ENCODE data around the gene NDOR1. TPM values are rescaled to one million over a fixed set of nuclear protein-coding genes. Genes with fewer than 3 reads are reported as not detected.
A peak's percentile ranks its signal among the peaks of the same experiment; 100 is the strongest.

Gene NDOR1
- total RNA-seq, 4 donors from 2014 or later = 14.3 to 47.5 (median 22.0) TPM

GRCh38 chr9:137225699-137226331 is 20.3 kb downstream of the NDOR1 start:
- in situ Hi-C loops (cut with MboI; ENCODE audit: low pct_ligation_motif_present in 1 of 4, low pct_unique_long_range_greater_than_20kb in 1 of 4, low sequenced_read_pairs in 3 of 4) = loop anchor here in 1 of 4 donors (10.0 kb wide), 1 partner anchor 101 kb away; no protein-coding TSS in a partner anchor
- WGBS, 2 donors (ENCODE audit: low coverage in 1 of 2) = 85% methylated on average over 14 of the region's 21 CpGs; no CpG with 5 or more reads in 1 of the 2 donors
- no peak overlapping the region for H3K27ac ChIP-seq
- peaks cover 18 to 54% (median 38%) of the 10 kb centered on the region in 4 donors for H3K4me1 ChIP-seq
- no peaks in the 10 kb centered on the region for H3K9me3 ChIP-seq
- TF ChIP-seq POLR2AphosphoS5 (IDR thresholded peaks at IDR 0.05) (no peak), EP300 (IDR thresholded peaks at IDR 0.05; ENCODE audit: low read depth) (no peak), POLR2A (IDR thresholded peaks at IDR 0.05) (no peak)
- TF ChIP-seq, protein P1, sequence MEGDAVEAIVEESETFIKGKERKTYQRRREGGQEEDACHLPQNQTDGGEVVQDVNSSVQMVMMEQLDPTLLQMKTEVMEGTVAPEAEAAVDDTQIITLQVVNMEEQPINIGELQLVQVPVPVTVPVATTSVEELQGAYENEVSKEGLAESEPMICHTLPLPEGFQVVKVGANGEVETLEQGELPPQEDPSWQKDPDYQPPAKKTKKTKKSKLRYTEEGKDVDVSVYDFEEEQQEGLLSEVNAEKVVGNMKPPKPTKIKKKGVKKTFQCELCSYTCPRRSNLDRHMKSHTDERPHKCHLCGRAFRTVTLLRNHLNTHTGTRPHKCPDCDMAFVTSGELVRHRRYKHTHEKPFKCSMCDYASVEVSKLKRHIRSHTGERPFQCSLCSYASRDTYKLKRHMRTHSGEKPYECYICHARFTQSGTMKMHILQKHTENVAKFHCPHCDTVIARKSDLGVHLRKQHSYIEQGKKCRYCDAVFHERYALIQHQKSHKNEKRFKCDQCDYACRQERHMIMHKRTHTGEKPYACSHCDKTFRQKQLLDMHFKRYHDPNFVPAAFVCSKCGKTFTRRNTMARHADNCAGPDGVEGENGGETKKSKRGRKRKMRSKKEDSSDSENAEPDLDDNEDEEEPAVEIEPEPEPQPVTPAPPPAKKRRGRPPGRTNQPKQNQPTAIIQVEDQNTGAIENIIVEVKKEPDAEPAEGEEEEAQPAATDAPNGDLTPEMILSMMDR (IDR thresholded peaks at IDR 0.05) = no peak
- no peak overlapping the region for H3K4me3 ChIP-seq
- intact Hi-C loops (cut with DNase I; ENCODE audit: low total_unique reads) = loop anchor here (5.0 kb wide), 1 partner anchor 99 kb away; no protein-coding TSS in a partner anchor
- no peak for DNase-seq
- no peaks in the 10 kb centered on the region for H3K36me3 ChIP-seq
- peaks cover 29% of the 10 kb centered on the region for H3K27me3 ChIP-seq

GRCh38 chr9:137226338-137227053 is 21.0 kb downstream of the NDOR1 start:
- no peaks in the 10 kb centered on the region for H3K36me3 ChIP-seq
- H3K27ac ChIP-seq = no peak overlapping the region
- H3K4me3 ChIP-seq = no peak overlapping the region
- H3K9me3 ChIP-seq = no peaks in the 10 kb centered on the region
- H3K4me1 ChIP-seq = peaks cover 14 to 52% (median 36%) of the 10 kb centered on the region in 4 donors
- TF ChIP-seq, protein P1 (IDR thresholded peaks at IDR 0.05) = no peak
- no peak for TF ChIP-seq POLR2AphosphoS5 (IDR thresholded peaks at IDR 0.05)
- TF ChIP-seq EP300 (IDR thresholded peaks at IDR 0.05; ENCODE audit: low read depth) = no peak
- no peak for TF ChIP-seq POLR2A (IDR thresholded peaks at IDR 0.05)
- H3K27me3 ChIP-seq = peaks cover 36% of the 10 kb centered on the region
- WGBS, 2 donors (ENCODE audit: low coverage in 1 of 2) = 70% methylated on average over 13 of the region's 18 CpGs; no CpG with 5 or more reads in 1 of the 2 donors
- no peak for DNase-seq
- in situ Hi-C loops (cut with MboI; ENCODE audit: low pct_ligation_motif_present in 1 of 4, low pct_unique_long_range_greater_than_20kb in 1 of 4, low sequenced_read_pairs in 3 of 4) = loop anchor here in 1 of 4 donors (10.0 kb wide), 1 partner anchor 102 kb away; no protein-coding TSS in a partner anchor
- intact Hi-C loops (cut with DNase I; ENCODE audit: low total_unique reads) = loop anchor here (5.0 kb wide), 1 partner anchor 99 kb away; no protein-coding TSS in a partner anchor

GRCh38 chr9:137227054-137227852 is 21.8 kb downstream of the NDOR1 start, which contains the start of gene RNF224:
Gene RNF224 (plus strand): TSS chr9:137227502. CDS start chr9:137228336, 834 bp downstream.
- in situ Hi-C loops (cut with MboI; ENCODE audit: low pct_ligation_motif_present in 1 of 4, low pct_unique_long_range_greater_than_20kb in 1 of 4, low sequenced_read_pairs in 3 of 4) (loop anchor here in 1 of 4 donors (10.0 kb wide), 1 partner anchor 102 kb away; no protein-coding TSS in a partner anchor), intact Hi-C loops (cut with DNase I; ENCODE audit: low total_unique reads) (loop anchor here (5.0 kb wide), 1 partner anchor 100 kb away; no protein-coding TSS in a partner anchor)
- Histone ChIP-seq H3K4me3 (no peak within 1 kb of the TSS), H3K27ac (no peak within 1 kb of the TSS), H3K9me3 (no peaks in the 10 kb centered on the region), H3K27me3 (peaks cover 43% of the 10 kb centered on the region), H3K36me3 (no peaks in the 10 kb centered on the region), H3K4me1 (peaks cover 13 to 47% (median 34%) of the 10 kb centered on the region in 4 donors)
- peak; percentile 88 for DNase-seq
- WGBS, 2 donors (ENCODE audit: low coverage in 1 of 2) = 33% methylated on average over 25 of the region's 25 CpGs; no CpG with 5 or more reads in 1 of the 2 donors
- TF ChIP-seq, protein P1 (IDR thresholded peaks at IDR 0.05) = peak; percentile 78 to 97 (median 89)
- TF ChIP-seq POLR2A (IDR thresholded peaks at IDR 0.05) = no peak

Measured in transverse colon (tissue), 4 donors.